NCI-H2196 treated with DMSO at 0.1 percent for 48 hours (cell line): ENCODE results near the gene CDH11.

Experiments used
- DNase-seq: peaks from one replicate; lab custom pipeline; 2025; ENCODE audit not compliant: unreplicated experiment; lab: John Stamatoyannopoulos, UW

CDH11 gene

GRCh38 chr16:64919929-64920607 is 201.8 kb downstream of the CDH11 start:
- DNase-seq, result no peak

GRCh38 chr16:64919141-64919540 is 202.7 kb downstream of the CDH11 start:
- no peak for DNase-seq

GRCh38 chr16:64916051-64916450 is 205.8 kb downstream of the CDH11 start:
- DNase-seq, result no peak

DNA sequence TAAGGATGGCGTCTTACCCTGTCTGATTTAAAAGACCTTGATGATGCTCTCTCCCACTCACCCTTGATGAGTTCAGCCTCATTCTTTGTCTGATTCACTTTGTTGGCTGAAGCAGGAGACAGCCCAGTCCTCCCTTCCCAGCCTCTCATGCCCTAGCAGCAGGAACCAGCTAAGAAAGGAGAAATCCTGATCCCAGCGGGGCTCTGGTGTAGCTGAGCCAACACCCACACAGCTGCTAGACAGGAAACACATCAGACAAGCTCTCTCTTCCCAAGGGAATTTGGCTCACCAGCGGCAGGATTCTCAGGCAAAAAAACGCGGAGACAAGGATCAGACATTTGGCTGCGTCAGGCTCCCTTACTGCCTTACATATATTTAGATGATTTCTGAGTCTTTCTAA is 211.5 kb downstream of the CDH11 start:
- no peak for DNase-seq

DNA sequence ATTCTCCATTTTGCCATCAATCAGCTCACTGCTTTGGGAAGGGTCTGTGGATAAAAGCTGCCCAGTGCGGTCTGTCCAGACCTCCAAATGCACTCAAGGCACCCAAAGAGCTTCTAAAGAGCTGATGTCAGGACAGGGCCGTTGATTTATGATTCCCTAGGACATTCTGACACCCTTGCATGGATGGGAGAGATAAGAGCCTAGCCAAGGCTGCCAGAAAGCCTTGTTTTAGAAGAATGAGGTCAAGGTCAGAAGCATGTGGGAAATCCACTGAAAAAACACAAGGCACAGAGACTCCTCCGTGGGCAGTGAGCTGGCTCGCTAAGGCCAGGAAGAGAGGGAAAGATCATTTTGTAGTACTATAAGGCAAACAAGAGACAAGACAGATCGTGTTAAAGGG is 214.0 kb downstream of the CDH11 start:
- no peak for DNase-seq

- DNase-seq, result no peak
These were observed 218.1 kb downstream of the CDH11 start for GRCh38 chr16:64903770-64904169.

- no peak for DNase-seq
These were observed 221.3 kb downstream of the CDH11 start for GRCh38 chr16:64900517-64900916.

DNA sequence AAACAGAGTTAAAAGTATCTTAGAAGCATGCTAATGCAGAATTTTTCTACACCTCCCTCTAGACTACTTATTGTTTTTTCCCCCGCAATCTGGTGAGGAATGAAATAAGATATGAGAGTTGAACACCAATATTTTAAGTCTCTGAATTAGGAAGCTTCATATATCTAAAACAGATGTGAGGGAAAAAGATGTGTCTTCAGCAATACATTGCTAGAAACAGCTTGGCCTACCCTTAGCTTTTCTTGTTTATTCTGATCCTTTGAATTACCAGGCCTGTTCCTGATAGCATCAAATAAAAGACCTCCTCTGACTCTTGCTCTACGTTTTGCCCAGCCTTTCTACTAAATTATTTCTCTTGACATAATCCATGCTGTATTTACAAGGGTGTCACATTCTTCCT is 221.8 kb downstream of the CDH11 start:
- no peak for DNase-seq

GRCh38 chr16:64898159-64898558 is 223.7 kb downstream of the CDH11 start:
- DNase-seq, result no peak
